Measurements from ENCODE around the gene NDEL1. TPM values are rescaled to one million over a fixed set of nuclear protein-coding genes. Genes with fewer than 3 reads are reported as not detected.
"Not testable (repeated sequence)": the region's sequence is repeated elsewhere in the genome, so short reads cannot be mapped to it uniquely, and the experiment has no call there.

The NDEL1 gene
- total and polyA plus RNA-seq, 9 of the 15 experiments (the other 6 are each of a cell fraction or from before 2014, with no cell fraction given): 0.86 to 30.5 (median 22.7) TPM

DNA sequence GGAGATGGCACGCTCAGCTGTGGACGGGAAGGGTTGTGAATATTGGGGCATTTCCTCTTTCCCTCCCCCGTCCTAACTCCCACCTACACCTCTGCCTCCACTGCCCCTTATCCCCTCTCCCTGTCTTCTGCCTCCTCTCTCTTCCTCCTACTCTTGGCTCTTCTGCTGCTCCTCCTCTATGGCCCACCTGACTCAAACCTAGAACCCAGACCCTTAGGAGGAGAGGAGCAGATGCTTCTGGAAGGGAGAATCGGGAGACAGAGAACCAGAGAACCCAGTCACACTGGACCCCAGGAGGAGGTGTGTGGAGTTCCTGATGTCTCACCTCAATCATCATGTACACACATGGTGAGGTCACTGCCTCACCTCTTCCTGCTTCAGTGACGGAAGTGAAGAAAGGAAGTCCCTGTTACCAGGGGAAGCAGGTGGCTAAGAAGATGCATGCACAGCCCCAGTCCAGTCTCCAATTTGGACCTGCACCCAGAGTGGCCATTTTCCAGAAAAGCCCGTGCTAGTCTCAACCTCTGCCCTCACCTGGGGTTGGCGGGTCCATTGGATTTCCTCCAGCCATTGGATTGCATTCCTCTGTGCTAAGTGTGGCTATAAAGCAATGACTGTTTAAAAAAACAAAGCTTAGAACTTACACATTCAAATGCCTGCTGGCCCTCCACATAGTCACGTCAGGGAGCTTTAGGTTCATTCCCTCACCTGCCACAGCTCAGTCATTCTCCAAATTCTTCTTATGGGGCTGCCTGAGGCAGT, 42.0 kb upstream of the NDEL1 start:
- Histone ChIP-seq H3K36me3 (ENCODE audit: control insufficient read depth, insufficient read depth, low read length) (no peaks in the 10 kb centered on the region), H3K9me3 (replicated peaks; ENCODE audit: control insufficient read depth, insufficient read depth, low read depth, low read length) (no peaks in the 10 kb centered on the region), H3K27ac (ENCODE audit: extremely low read depth, low read depth, low read length) (no peak overlapping the region), H3K9ac (ENCODE audit: insufficient read depth in 1 of 2, low read depth in 2 of 2, low read length in 2 of 2) (no peak overlapping the region), H3K4me2 (ENCODE audit: insufficient read depth, low read length) (no peak overlapping the region), H4K20me1 (replicated peaks; ENCODE audit: control insufficient read depth, insufficient read depth, low read length) (no peaks in the 10 kb centered on the region), H3K79me2 (ENCODE audit: control insufficient read depth, insufficient read depth, low read length) (no peaks in the 10 kb centered on the region), H3K27me3 (ENCODE audit: control insufficient read depth in 2 of 2, insufficient read depth in 2 of 2, low read length in 2 of 2) (peaks cover 0 to 19% of the 10 kb centered on the region in 2 experiments; a peak in 3 of 5 replicates), H2AFZ (ENCODE audit: low read depth, low read length) (peak overlapping the region; percentile 32; the same call in 1 of the 2 replicates), H3K4me1 (replicated peaks in 1 of 2; ENCODE audit: control insufficient read depth in 2 of 2, insufficient read depth in 2 of 2, low read length in 2 of 2) (peaks cover 0 to 27% of the 10 kb centered on the region in 2 experiments; a peak in 4 of 5 replicates), H3K9me1 (ENCODE audit: control insufficient read depth, insufficient read depth, low read length) (no peaks in the 10 kb centered on the region), H3K4me3 (no peak overlapping the region)
- FAIRE-seq (no peak), DNase-seq (ENCODE audit: extremely low read depth in 1 of 4, low spot score in 3 of 4) (no peak), ATAC-seq (peak; percentile 23; the same call in 1 of the 3 replicates)
- in situ Hi-C loops (cut with MboI): loop anchor here (25.0 kb wide), 1 partner anchor 1144 kb away; no protein-coding TSS in a partner anchor
- BruUV-seq (replicated peaks): no TSS peak
- ChIA-PET CTCF (ENCODE audit: low intra/inter-chr PET ratio) (interaction anchor here (0.7 kb wide), 1 partner anchor 52 kb away, joined by 3 read pairs; no protein-coding TSS in a partner anchor), POLR2A (no interaction called here)
- intact Hi-C loops (cut with micrococcal nuclease): no loop called here
- TF ChIP-seq MTF1 (CRISPR knock-in tag; IDR thresholded peaks at IDR 0.05; ENCODE audit: borderline replicate concordance) (no peak), SMARCB1 (IDR thresholded peaks at IDR 0.05; ENCODE audit: insufficient read length, low read depth) (no peak)
- 42% methylated on average over 8 of the region's 8 CpGs for WGBS (ENCODE audit: insufficient coverage, low coverage, missing lambda C conversion rate)

DNA sequence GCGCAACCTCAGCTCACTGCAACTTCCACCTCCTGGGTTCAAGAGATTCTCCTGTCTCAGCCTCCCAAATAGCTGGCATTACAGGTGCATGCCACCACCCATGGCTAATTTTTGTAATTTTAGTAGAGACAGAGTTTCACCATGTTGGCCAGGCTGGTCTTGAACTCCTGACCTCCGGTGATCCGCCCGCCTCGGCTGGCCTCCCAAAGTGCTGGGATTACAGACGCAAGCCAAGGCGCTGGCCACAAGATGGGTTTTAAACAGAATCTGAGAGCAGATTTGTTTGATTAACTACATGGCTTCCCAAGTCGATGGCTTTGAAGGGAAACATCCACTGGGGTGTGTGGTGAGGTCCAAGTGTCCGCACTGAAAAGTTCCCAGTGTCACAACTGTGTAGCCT, 41.2 kb upstream of the NDEL1 start:
- FAIRE-seq: not testable (repeated sequence)

More for the DNA sequence above, 41.2 kb upstream of the NDEL1 start:
- CTCF ChIA-PET (ENCODE audit: low intra/inter-chr PET ratio): interaction anchor here (0.6 to 0.7 kb wide), 2 partner anchors 51 to 277 kb away, joined by 3 read pairs; no protein-coding TSS in a partner anchor
- H3K9me1 ChIP-seq (ENCODE audit: control insufficient read depth, insufficient read depth, low read length); DNase-seq (ENCODE audit: extremely low read depth in 1 of 4, low spot score in 3 of 4); H3K4me2 ChIP-seq (ENCODE audit: insufficient read depth, low read length); intact Hi-C loops (cut with micrococcal nuclease); H2AFZ ChIP-seq (ENCODE audit: low read depth, low read length); H3K4me3 ChIP-seq; BruUV-seq (replicated peaks); H3K27ac ChIP-seq (ENCODE audit: extremely low read depth, low read depth, low read length); H3K36me3 ChIP-seq (ENCODE audit: control insufficient read depth, insufficient read depth, low read length); H4K20me1 ChIP-seq (replicated peaks; ENCODE audit: control insufficient read depth, insufficient read depth, low read length); H3K79me2 ChIP-seq (ENCODE audit: control insufficient read depth, insufficient read depth, low read length); H3K9ac ChIP-seq (ENCODE audit: insufficient read depth in 1 of 2, low read depth in 2 of 2, low read length in 2 of 2); ATAC-seq; H3K9me3 ChIP-seq (replicated peaks; ENCODE audit: control insufficient read depth, insufficient read depth, low read depth, low read length); POLR2A ChIA-PET: not testable (repeated sequence)
- Histone ChIP-seq H3K4me1 (replicated peaks in 1 of 2; ENCODE audit: control insufficient read depth in 2 of 2, insufficient read depth in 2 of 2, low read length in 2 of 2) (peaks cover 0 to 27% of the 10 kb centered on the region in 2 experiments; a peak in 4 of 5 replicates), H3K27me3 (ENCODE audit: control insufficient read depth in 2 of 2, insufficient read depth in 2 of 2, low read length in 2 of 2) (peaks cover 0 to 19% of the 10 kb centered on the region in 2 experiments; a peak in 3 of 5 replicates)
- WGBS (ENCODE audit: insufficient coverage, low coverage, missing lambda C conversion rate): 37% methylated on average over 6 of the region's 9 CpGs
- in situ Hi-C loops (cut with MboI): loop anchor here (25.0 kb wide), 1 partner anchor 1143 kb away; no protein-coding TSS in a partner anchor

All from K562 (cell line).